ENCODE data around the gene FAM221B.

DNA sequence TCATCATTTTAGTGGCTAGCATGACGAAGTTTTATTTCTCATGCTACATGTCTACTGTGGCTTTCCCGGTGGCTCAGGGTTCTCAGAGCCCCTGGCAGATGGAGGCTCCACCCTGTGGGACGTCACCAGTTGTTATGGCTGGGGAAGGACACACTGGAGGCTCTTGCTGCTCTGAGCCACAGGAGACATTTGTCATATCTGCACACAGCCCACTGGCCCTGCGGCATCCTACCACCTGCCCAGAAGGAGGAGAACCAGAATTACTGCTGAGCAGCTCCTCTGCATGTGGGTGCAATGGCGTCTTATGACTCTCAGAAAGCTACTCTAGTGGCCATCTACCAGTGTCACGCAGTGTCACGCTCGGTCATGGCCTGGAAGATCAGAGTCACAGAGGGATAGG, 35.1 kb upstream of the FAM221B start:
- TF ChIP-seq POLR2A (IDR thresholded peaks at IDR 0.05; ENCODE audit: low read depth, low read length) (no peak), POLR2AphosphoS5 (IDR thresholded peaks at IDR 0.05; ENCODE audit: low read depth, low read length) (no peak)

Measured in GM12892 (cell line).